GM19351 (cell line): ENCODE data around the gene DOCK10.

Experiments used
- ATAC-seq: cut with Tn5 transposase; IDR thresholded peaks from one replicate; pipeline ENCODE4 v1.9.1; 2021; ENCODE audit warnings: mild to moderate bottlenecking, moderate library complexity; ENCODE audit not compliant: unreplicated experiment

DOCK10 gene

DNA sequence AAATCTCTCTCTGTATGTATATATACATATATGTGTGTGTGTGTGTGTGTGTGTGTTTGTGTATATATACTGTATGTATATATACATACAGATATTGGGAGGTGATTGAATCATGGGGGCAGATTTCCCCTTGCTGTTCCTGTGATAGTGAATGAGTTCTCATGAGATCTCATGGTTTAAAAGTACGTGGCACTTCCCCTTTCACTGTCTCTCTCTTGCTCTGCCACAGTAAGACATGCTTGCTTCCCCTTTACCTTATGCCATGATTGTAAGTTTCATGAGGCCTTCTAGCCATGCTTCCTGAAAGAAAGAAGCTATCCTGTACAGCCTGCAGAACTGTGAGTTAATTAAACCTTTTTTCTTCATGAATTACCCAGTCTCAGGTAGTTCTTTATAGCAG is 307.3 kb downstream of the DOCK10 start:
- no peak for ATAC-seq

DNA sequence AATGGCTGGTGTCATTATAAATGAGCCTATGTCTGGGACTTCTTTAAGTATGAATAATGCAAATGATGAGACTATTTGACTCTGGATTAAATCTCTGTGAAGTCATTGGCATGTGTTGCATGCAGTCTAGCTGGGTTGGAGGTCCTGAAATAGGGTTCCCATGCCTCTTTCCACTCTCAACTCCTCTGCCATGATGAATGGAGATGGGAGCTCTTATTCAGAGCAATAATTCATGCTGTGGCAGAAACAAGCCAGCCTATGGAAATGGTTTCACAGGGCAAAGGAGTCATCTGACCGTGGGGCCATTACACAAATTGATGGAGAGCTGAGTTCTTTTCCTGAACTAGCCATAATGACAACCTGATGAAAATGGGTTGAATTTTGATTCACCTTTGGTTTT is 310.6 kb downstream of the DOCK10 start:
- no peak for ATAC-seq

DNA sequence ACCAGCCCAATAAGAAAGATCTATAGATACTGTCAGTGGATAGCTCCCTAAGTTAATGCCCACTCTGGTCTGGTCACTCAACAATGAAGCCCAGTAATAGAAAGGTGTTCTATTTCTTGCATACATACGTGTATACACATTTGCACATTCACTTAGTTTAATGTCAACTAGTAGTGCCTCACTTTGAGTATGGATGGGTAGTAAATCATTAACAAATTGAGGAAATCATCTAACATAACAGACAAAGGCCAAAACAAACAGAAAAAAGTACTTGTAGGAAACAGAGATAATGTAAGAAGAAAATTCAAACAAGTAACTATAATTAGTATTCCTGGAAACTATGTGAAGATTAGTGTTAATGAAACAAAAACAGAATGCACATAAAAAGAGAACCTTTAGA is 312.8 kb downstream of the DOCK10 start:
- no peak for ATAC-seq

DNA sequence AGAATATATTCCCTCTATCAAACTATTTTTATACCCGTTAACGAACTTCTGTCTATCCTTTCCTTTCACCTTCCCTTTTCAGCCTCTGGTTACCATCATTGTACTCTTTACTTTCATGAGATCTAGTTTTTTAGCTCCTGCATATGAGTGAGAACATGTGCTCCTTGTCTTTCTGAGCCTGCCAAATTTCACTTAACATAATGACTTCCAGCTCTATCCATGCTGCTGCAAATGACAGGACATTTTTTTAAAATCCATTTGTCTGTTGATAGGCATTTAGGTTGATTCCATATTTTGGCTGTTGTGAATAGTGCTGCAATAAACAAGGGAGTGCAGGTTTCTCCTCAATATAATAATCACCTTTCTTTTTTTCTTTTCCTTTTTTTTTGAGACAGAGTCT is 317.9 kb downstream of the DOCK10 start:
- ATAC-seq = no peak

DNA sequence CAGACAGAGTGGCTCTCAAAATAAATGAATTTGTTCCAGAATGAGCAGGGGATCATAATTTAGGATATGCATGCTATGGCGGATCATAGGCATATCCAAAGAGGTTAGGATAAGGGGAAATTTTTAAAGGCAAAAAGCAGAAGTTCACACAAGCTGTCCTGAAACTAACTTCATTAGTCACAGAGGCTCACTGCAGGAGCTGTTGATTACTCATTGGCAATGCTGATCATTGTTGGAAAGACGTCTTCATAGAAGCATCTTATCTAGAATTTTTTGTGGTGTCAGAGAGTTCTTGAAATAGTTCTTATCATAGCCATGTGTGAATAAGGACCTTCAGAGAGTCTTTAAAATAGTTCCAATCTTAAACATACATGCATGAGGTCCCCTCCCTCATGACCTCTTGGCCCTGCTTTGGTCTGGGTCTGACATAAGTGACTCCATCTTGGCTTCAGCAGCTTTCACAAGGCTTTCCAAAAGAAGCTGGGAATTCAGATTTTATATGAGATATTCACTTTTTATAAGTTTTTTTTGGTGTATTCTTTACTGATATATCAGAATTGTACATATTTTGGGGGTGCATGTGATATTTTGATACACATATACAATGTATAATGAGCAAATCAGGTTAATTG is 318.6 kb downstream of the DOCK10 start:
- peak; percentile 71 for ATAC-seq

DNA sequence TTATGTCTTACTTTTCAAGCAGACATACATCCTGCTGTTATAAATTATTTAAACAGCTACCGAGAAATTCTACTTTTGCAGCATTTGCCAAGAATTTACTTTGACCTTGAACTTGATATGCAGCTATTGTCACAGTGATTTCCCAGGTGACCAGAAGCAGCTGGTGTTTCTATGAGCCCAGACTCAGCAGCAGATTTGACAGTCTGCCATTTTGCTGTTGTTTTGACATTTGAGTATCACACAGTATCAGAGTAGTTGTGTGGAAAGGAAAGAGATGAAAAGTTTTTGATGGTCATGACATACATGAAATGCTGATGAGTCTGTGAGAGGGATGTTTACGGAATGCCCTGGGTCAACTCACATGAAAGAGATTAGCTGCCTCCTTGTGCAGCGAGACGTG is 319.5 kb downstream of the DOCK10 start:
- ATAC-seq = no peak

DNA sequence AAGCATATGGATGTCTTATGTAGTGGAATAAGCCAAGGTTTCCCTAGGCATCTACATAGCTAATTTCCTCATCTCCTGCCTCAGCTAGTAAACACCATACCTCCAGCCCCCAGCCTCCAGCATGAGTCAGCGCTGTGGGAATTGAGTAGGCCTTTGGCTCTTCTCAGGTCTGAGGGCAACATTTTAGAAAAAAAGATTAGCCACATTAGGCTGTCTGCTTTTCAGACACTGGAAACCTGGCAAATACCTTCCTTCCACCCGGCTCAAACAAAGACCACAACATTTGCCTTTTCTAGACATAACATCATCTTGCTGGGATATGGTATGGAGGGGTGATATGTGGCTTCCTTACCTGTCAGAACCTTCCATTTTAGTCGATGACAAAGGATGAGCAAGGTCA is 320.0 kb downstream of the DOCK10 start:
- no peak for ATAC-seq

DNA sequence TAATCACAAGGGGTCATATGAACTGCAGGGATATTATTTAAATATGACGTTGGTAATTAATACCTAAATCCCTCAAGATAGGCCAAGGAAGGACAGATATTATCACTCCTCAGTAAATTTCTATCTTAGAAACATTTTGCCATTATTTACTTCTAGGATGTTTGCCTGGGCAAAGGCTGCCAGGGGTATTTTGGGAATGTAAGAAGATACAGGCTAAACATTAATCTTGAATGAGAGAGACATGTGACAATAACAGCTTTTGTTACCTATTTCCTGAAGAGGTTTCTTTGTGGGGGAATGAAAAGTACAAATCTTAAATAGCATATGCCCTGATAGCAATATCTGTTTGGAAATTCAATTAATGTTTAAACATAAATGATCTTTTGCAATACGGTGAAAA is 325.3 kb downstream of the DOCK10 start:
- no peak for ATAC-seq

DNA sequence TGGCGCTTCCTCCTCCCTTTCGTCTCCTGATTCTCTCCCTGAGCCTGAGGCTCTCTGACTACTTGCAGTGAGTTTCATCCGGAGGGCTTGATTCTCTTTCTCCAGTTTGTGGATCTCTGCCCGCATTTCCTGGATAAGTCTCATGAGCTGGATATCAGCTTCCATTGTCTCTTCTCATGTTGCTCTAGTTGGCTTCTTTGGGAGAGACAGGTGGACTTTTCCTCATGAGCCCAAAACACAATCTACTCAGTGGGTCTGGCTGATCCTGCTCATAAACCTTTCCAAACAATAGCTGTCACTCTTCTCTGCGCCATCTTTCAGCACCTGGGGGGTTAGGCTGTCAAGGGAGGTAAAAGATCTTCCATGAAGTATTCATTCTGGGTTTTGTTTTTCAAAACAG is 326.1 kb downstream of the DOCK10 start, which contains the start of gene CCDC195:
Gene CCDC195, minus strand, starts transcription at position 165 of the 400 bp plus-strand sequence. Its CDS starts 0 bp downstream, at position 165.
- ATAC-seq = no peak
